Endothelial cell of umbilical vein (primary cell): ENCODE measurements around the gene PCDHGA12. TPM values are rescaled to one million over a fixed set of nuclear protein-coding genes. Genes with fewer than 3 reads are reported as not detected.
"Not testable (repeated sequence)": the region's sequence is repeated elsewhere in the genome, so short reads cannot be mapped to it uniquely, and the experiment has no call there.

Source experiments
- BruUV-seq: library from RNA; stranded (reverse); fragments of 400-500 nt; replicated peaks from 2 replicates; lab custom pipeline; 2021; lab: Mats Ljungman, UMichigan
- CTCF ChIA-PET: fragments of 300-600, 350-600 bp; sonication (Branson Sonifier 250); formaldehyde crosslinking; loops from one replicate; lab custom pipeline; 2021; ENCODE audit warnings: antibody characterized with exemption, inconsistent platforms; lab: Charles Lee
- POLR2A ChIA-PET: fragments of 300-600, 350-600 bp; sonication (Branson Sonifier 250); formaldehyde crosslinking; loops from one replicate; lab custom pipeline; 2021; ENCODE audit warnings: antibody characterized with exemption, inconsistent platforms; lab: Charles Lee
- DNase-seq: peaks from one replicate; pipeline ENCODE4 v3.0.0-alpha.2; 2011; ENCODE audit warnings: low read depth, low spot score
- FAIRE-seq: peaks from 2 replicates; lab custom pipeline; 2011; peaks lifted over from hg19 to GRCh38; lab: Jason Lieb, UNC
- H2AFZ ChIP-seq: 2 replicates; pipeline ENCODE4 v1.6.0; 2012; ENCODE audit warnings: low read depth, low read length, control low read depth, inconsistent platforms
- H3K27ac ChIP-seq: 2 replicates; pipeline ENCODE4 v1.5.1; 2011; ENCODE audit warnings: low read depth, mild to moderate bottlenecking, control low read depth, low read length, moderate library complexity; ENCODE audit not compliant: insufficient read depth
- H3K27me3 ChIP-seq, 2 experiments: 2 replicates each; pipeline versions ENCODE4 v1.6.0 to v1.6.1; 2011; ENCODE audit warnings: low read length in 2 of 2, mixed read lengths in 1 of 2; ENCODE audit not compliant: control insufficient read depth in 2 of 2, insufficient read depth in 2 of 2
- H3K36me3 ChIP-seq, 2 experiments: 2 replicates in 1 of 2; 3 replicates in 1 of 2; pipeline ENCODE4 v1.5.1; 2011; ENCODE audit warnings: low read length in 2 of 2, mild to moderate bottlenecking in 1 of 2, moderate library complexity in 1 of 2; ENCODE audit not compliant: control insufficient read depth in 2 of 2, insufficient read depth in 2 of 2; ENCODE audit errors: extremely low read depth in 1 of 2
- H3K4me1 ChIP-seq: 3 replicates; pipeline ENCODE4 v1.5.1; 2011; ENCODE audit warnings: mild to moderate bottlenecking, low read length; ENCODE audit not compliant: control insufficient read depth, insufficient read depth; ENCODE audit errors: extremely low read depth
- H3K4me2 ChIP-seq: 2 replicates; pipeline ENCODE4 v1.6.1; 2011; ENCODE audit warnings: low read length, control low read depth, mixed read lengths; ENCODE audit not compliant: insufficient read depth
- H3K4me3 ChIP-seq, 3 experiments: fragments of 200-600 bp in 1 of 3; sonication (generic), shearing (Covaris generic) in 1 of 3; replicated peaks in 1 of 3; 2 replicates each; pipeline ENCODE4 v1.5.1; 2011 to 2016; ENCODE audit warnings: control low read depth in 3 of 3, low read length in 3 of 3, mild to moderate bottlenecking in 2 of 3, inconsistent platforms in 1 of 3, low read depth in 1 of 3, moderate library complexity in 1 of 3; ENCODE audit not compliant: insufficient read depth in 1 of 3
- H3K79me2 ChIP-seq: 2 replicates; pipeline ENCODE4 v1.6.0; 2012; ENCODE audit warnings: low read length, inconsistent platforms; ENCODE audit not compliant: control insufficient read depth, insufficient read depth
- H3K9ac ChIP-seq: replicated peaks from 2 replicates; pipeline ENCODE3; 2011; ENCODE audit warnings: low read length, control low read depth; ENCODE audit not compliant: insufficient read depth; ENCODE audit errors: extremely low read depth
- H3K9me1 ChIP-seq: replicated peaks from 3 replicates; pipeline ENCODE4 v1.6.0; 2011; ENCODE audit warnings: mild to moderate bottlenecking, low read length; ENCODE audit not compliant: control insufficient read depth, insufficient read depth; ENCODE audit errors: extremely low read depth
- H3K9me3 ChIP-seq: replicated peaks from 2 replicates; pipeline ENCODE4 v1.5.1; 2012; ENCODE audit warnings: low read length, inconsistent platforms; ENCODE audit not compliant: control insufficient read depth, insufficient read depth
- H4K20me1 ChIP-seq: replicated peaks from 2 replicates; pipeline ENCODE3; 2011; ENCODE audit warnings: mild to moderate bottlenecking, low read length; ENCODE audit not compliant: control insufficient read depth, insufficient read depth; ENCODE audit errors: extremely low read depth
- CTCF ChIP-seq, 2 donors: IDR thresholded peaks; 1 replicate in 1 of 2; 2 replicates in 1 of 2; pipeline ENCODE4 v1.5.1; 2011; ENCODE audit warnings: low read length in 2 of 2, mild to moderate bottlenecking in 2 of 2, moderate library complexity in 2 of 2, control low read depth in 1 of 2, inconsistent platforms in 1 of 2, low read depth in 1 of 2; ENCODE audit not compliant: insufficient read depth in 1 of 2; ENCODE audit errors: extremely low read depth in 1 of 2
- EZH2 ChIP-seq: IDR thresholded peaks from 2 replicates; pipeline ENCODE4 v1.6.1; 2012; ENCODE audit warnings: borderline replicate concordance, low read depth, mild to moderate bottlenecking, moderate library complexity, low read length, inconsistent platforms; ENCODE audit not compliant: severe bottlenecking
- dilution Hi-C: fragments of 300-500 bp; cut with MboI; formaldehyde crosslinking; loops from one replicate; pipeline ENCODE4 v1.15.0; 2019; ENCODE audit warnings: low sequenced_read_pairs; ENCODE audit not compliant: extremely low pct_ligation_motif_present
- intact Hi-C: fragments of 100-400 bp; cut with micrococcal nuclease; formaldehyde crosslinking; loops from one replicate; pipeline ENCODE4 v1.10.0; 2022
- polyA plus RNA-seq, 4 experiments: library from polyadenylated mRNA; depleted of rRNA in 3 of 4; stranded (reverse) in 3 of 4; unstranded in 1 of 4; fragments of >200 nt; gene quantifications; 2 replicates each; pipeline versions ENCODE4 v1.2.1 to v1.2.3, GENCODE V29; 2011 to 2012; ENCODE audit warnings: missing spikeins in 1 of 4
- total RNA-seq: library from RNA; stranded (reverse); gene quantifications from 2 replicates; pipeline ENCODE4 v1.2.3, GENCODE V29; 2021

The PCDHGA12 gene
- total and polyA plus RNA-seq, 2 donors (not counting 3 experiments of a cell fraction or from before 2014, with no cell fraction given): 4.2 to 9.9 TPM

- TF ChIP-seq EZH2 (peak; percentile 26), CTCF (IDR thresholded peaks at IDR 0.05; ENCODE audit: extremely low read depth in 1 of 2, insufficient read depth in 1 of 2, low read depth in 1 of 2, low read length in 2 of 2) (peak; percentile 72 to 74)
- POLR2A ChIA-PET, H3K27ac ChIP-seq, intact Hi-C loops, H4K20me1 ChIP-seq, H3K9me3 ChIP-seq, H3K9me1 ChIP-seq, H3K4me1 ChIP-seq, H3K79me2 ChIP-seq, H3K9ac ChIP-seq, dilution Hi-C loops, H3K36me3 ChIP-seq: not testable (repeated sequence)
- DNase-seq (peak; percentile 39), FAIRE-seq (peak; percentile 73)
- peak within 1 kb of the TSS in 2 of 3 experiments; percentile 25 to 32 for H3K4me3 ChIP-seq
- TSS peak; percentile 18 for BruUV-seq
- peak within 1 kb of the TSS; percentile 50 for H2AFZ ChIP-seq
- H3K27me3 ChIP-seq: peaks cover 53 to 80% of the 10 kb centered on the region in 2 experiments
- CTCF ChIA-PET: interaction anchor here (0.6 to 4.3 kb wide), 26 partner anchors 10 to 160 kb away, joined by 3 to 58 read pairs (median 4); partner anchors contain the start of genes PCDHGA1, PCDHGA11, PCDHGA12 and PCDHGA4
- H3K4me2 ChIP-seq: peak within 1 kb of the TSS; percentile 66
Measured at GRCh38 chr5:141407790-141408505, 22.4 kb upstream of the PCDHGA12 start, which contains the start of gene PCDHGB6. PCDHGB6 (plus strand) TSS chr5:141408021; CDS start chr5:141408203, 182 bp downstream.
